Endothelial cell of umbilical vein (primary cell): Measurements from ENCODE around the gene ZNF423. TPM values are rescaled to one million over a fixed set of nuclear protein-coding genes. Genes with fewer than 3 reads are reported as not detected.

Experiments used
- BruUV-seq: library from RNA; stranded (reverse); fragments of 400-500 nt; replicated peaks from 2 replicates; lab custom pipeline; 2021; lab: Mats Ljungman, UMichigan
- CTCF ChIA-PET: fragments of 300-600, 350-600 bp; sonication (Branson Sonifier 250); formaldehyde crosslinking; loops from one replicate; lab custom pipeline; 2021; ENCODE audit warnings: antibody characterized with exemption, inconsistent platforms; lab: Charles Lee
- POLR2A ChIA-PET: fragments of 300-600, 350-600 bp; sonication (Branson Sonifier 250); formaldehyde crosslinking; loops from one replicate; lab custom pipeline; 2021; ENCODE audit warnings: antibody characterized with exemption, inconsistent platforms; lab: Charles Lee
- DNase-seq: peaks from one replicate; pipeline ENCODE4 v3.0.0-alpha.2; 2011; ENCODE audit warnings: low read depth, low spot score
- FAIRE-seq: peaks from 2 replicates; lab custom pipeline; 2011; peaks lifted over from hg19 to GRCh38; lab: Jason Lieb, UNC
- H2AFZ ChIP-seq: 2 replicates; pipeline ENCODE4 v1.6.0; 2012; ENCODE audit warnings: low read depth, low read length, control low read depth, inconsistent platforms
- H3K27ac ChIP-seq: 2 replicates; pipeline ENCODE4 v1.5.1; 2011; ENCODE audit warnings: low read depth, mild to moderate bottlenecking, control low read depth, low read length, moderate library complexity; ENCODE audit not compliant: insufficient read depth
- H3K27me3 ChIP-seq, 2 experiments: 2 replicates each; pipeline versions ENCODE4 v1.6.0 to v1.6.1; 2011; ENCODE audit warnings: low read length in 2 of 2, mixed read lengths in 1 of 2; ENCODE audit not compliant: control insufficient read depth in 2 of 2, insufficient read depth in 2 of 2
- H3K36me3 ChIP-seq, 2 experiments: 2 replicates in 1 of 2; 3 replicates in 1 of 2; pipeline ENCODE4 v1.5.1; 2011; ENCODE audit warnings: low read length in 2 of 2, mild to moderate bottlenecking in 1 of 2, moderate library complexity in 1 of 2; ENCODE audit not compliant: control insufficient read depth in 2 of 2, insufficient read depth in 2 of 2; ENCODE audit errors: extremely low read depth in 1 of 2
- H3K4me1 ChIP-seq: 3 replicates; pipeline ENCODE4 v1.5.1; 2011; ENCODE audit warnings: mild to moderate bottlenecking, low read length; ENCODE audit not compliant: control insufficient read depth, insufficient read depth; ENCODE audit errors: extremely low read depth
- H3K4me2 ChIP-seq: 2 replicates; pipeline ENCODE4 v1.6.1; 2011; ENCODE audit warnings: low read length, control low read depth, mixed read lengths; ENCODE audit not compliant: insufficient read depth
- H3K4me3 ChIP-seq, 3 experiments: fragments of 200-600 bp in 1 of 3; sonication (generic), shearing (Covaris generic) in 1 of 3; replicated peaks in 1 of 3; 2 replicates each; pipeline ENCODE4 v1.5.1; 2011 to 2016; ENCODE audit warnings: control low read depth in 3 of 3, low read length in 3 of 3, mild to moderate bottlenecking in 2 of 3, inconsistent platforms in 1 of 3, low read depth in 1 of 3, moderate library complexity in 1 of 3; ENCODE audit not compliant: insufficient read depth in 1 of 3
- H3K79me2 ChIP-seq: 2 replicates; pipeline ENCODE4 v1.6.0; 2012; ENCODE audit warnings: low read length, inconsistent platforms; ENCODE audit not compliant: control insufficient read depth, insufficient read depth
- H3K9ac ChIP-seq: replicated peaks from 2 replicates; pipeline ENCODE3; 2011; ENCODE audit warnings: low read length, control low read depth; ENCODE audit not compliant: insufficient read depth; ENCODE audit errors: extremely low read depth
- H3K9me1 ChIP-seq: replicated peaks from 3 replicates; pipeline ENCODE4 v1.6.0; 2011; ENCODE audit warnings: mild to moderate bottlenecking, low read length; ENCODE audit not compliant: control insufficient read depth, insufficient read depth; ENCODE audit errors: extremely low read depth
- H3K9me3 ChIP-seq: replicated peaks from 2 replicates; pipeline ENCODE4 v1.5.1; 2012; ENCODE audit warnings: low read length, inconsistent platforms; ENCODE audit not compliant: control insufficient read depth, insufficient read depth
- H4K20me1 ChIP-seq: replicated peaks from 2 replicates; pipeline ENCODE3; 2011; ENCODE audit warnings: mild to moderate bottlenecking, low read length; ENCODE audit not compliant: control insufficient read depth, insufficient read depth; ENCODE audit errors: extremely low read depth
- CTCF ChIP-seq, 2 donors: IDR thresholded peaks; 1 replicate in 1 of 2; 2 replicates in 1 of 2; pipeline ENCODE4 v1.5.1; 2011; ENCODE audit warnings: low read length in 2 of 2, mild to moderate bottlenecking in 2 of 2, moderate library complexity in 2 of 2, control low read depth in 1 of 2, inconsistent platforms in 1 of 2, low read depth in 1 of 2; ENCODE audit not compliant: insufficient read depth in 1 of 2; ENCODE audit errors: extremely low read depth in 1 of 2
- EZH2 ChIP-seq: IDR thresholded peaks from 2 replicates; pipeline ENCODE4 v1.6.1; 2012; ENCODE audit warnings: borderline replicate concordance, low read depth, mild to moderate bottlenecking, moderate library complexity, low read length, inconsistent platforms; ENCODE audit not compliant: severe bottlenecking
- FOS ChIP-seq: IDR thresholded peaks from 2 replicates; pipeline ENCODE4 v1.6.1; 2011; ENCODE audit warnings: mild to moderate bottlenecking, low read length, moderate library complexity, borderline replicate concordance; ENCODE audit not compliant: insufficient read depth
- GATA2 ChIP-seq: IDR thresholded peaks from 2 replicates; pipeline ENCODE4 v1.7.0; 2011; ENCODE audit warnings: low read depth, mild to moderate bottlenecking, moderate library complexity, mixed read lengths, low read length; ENCODE audit not compliant: insufficient read length, insufficient read depth
- JUN ChIP-seq: IDR thresholded peaks from 2 replicates; pipeline ENCODE4 v1.6.1; 2011; ENCODE audit warnings: borderline replicate concordance, low read depth; ENCODE audit not compliant: insufficient read length, insufficient read depth
- MAX ChIP-seq: IDR thresholded peaks from 2 replicates; pipeline ENCODE4 v1.6.1; 2011; ENCODE audit not compliant: insufficient read depth, insufficient read length
- MYC ChIP-seq: IDR thresholded peaks from one replicate; pipeline ENCODE4 v1.6.1; 2011; ENCODE audit warnings: mild to moderate bottlenecking, low read depth, low read length
- POLR2A ChIP-seq: IDR thresholded peaks from 2 replicates; pipeline ENCODE4 v1.6.1; 2012; ENCODE audit warnings: low read depth, mild to moderate bottlenecking, control low read depth, low read length
- POLR2AphosphoS5 ChIP-seq: IDR thresholded peaks from 2 replicates; pipeline ENCODE4 v1.6.1; 2012; ENCODE audit warnings: low read depth, mild to moderate bottlenecking, control low read depth, low read length, moderate library complexity; ENCODE audit not compliant: insufficient read depth
- dilution Hi-C: fragments of 300-500 bp; cut with MboI; formaldehyde crosslinking; loops from one replicate; pipeline ENCODE4 v1.15.0; 2019; ENCODE audit warnings: low sequenced_read_pairs; ENCODE audit not compliant: extremely low pct_ligation_motif_present
- intact Hi-C: fragments of 100-400 bp; cut with micrococcal nuclease; formaldehyde crosslinking; loops from one replicate; pipeline ENCODE4 v1.10.0; 2022
- polyA plus RNA-seq, 4 experiments: library from polyadenylated mRNA; depleted of rRNA in 3 of 4; stranded (reverse) in 3 of 4; unstranded in 1 of 4; fragments of >200 nt; gene quantifications; 2 replicates each; pipeline versions ENCODE4 v1.2.1 to v1.2.3, GENCODE V29; 2011 to 2012; ENCODE audit warnings: missing spikeins in 1 of 4
- total RNA-seq: library from RNA; stranded (reverse); gene quantifications from 2 replicates; pipeline ENCODE4 v1.2.3, GENCODE V29; 2021

The ZNF423 gene
- total and polyA plus RNA-seq, 2 donors (not counting 3 experiments of a cell fraction or from before 2014, with no cell fraction given) = 2.2 to 8.1 TPM

- Histone ChIP-seq H3K27me3 (no peaks in the 10 kb centered on the region), H3K9ac (no peak overlapping the region), H3K4me2 (no peak overlapping the region), H4K20me1 (no peaks in the 10 kb centered on the region), H3K79me2 (no peaks in the 10 kb centered on the region), H3K4me1 (peaks cover 2% of the 10 kb centered on the region), H3K36me3 (no peaks in the 10 kb centered on the region), H3K9me1 (no peaks in the 10 kb centered on the region), H3K27ac (no peak overlapping the region), H3K9me3 (no peaks in the 10 kb centered on the region), H2AFZ (no peak overlapping the region), H3K4me3 (no peak overlapping the region)
- no peak for FAIRE-seq
- ChIA-PET POLR2A (no interaction called here), CTCF (interaction anchor here (1.7 kb wide), 1 partner anchor 77 kb away, joined by 5 read pairs; no protein-coding TSS in a partner anchor)
- dilution Hi-C loops = no loop called here
- TF ChIP-seq POLR2AphosphoS5 = no peak
- TF ChIP-seq JUN = no peak
- TF ChIP-seq CTCF (IDR thresholded peaks at IDR 0.05; ENCODE audit: extremely low read depth in 1 of 2, insufficient read depth in 1 of 2, low read depth in 1 of 2, low read length in 2 of 2) = no peak
- no peak for TF ChIP-seq FOS
- TF ChIP-seq POLR2A = no peak
- no peak for TF ChIP-seq EZH2
- no peak for TF ChIP-seq MYC
- no peak for TF ChIP-seq GATA2
- TF ChIP-seq MAX = no peak
- DNase-seq = no peak
- BruUV-seq = no TSS peak
- intact Hi-C loops = no loop called here
Observed at GRCh38 chr16:49780433-49780832, 75.5 kb downstream of the ZNF423 start.
